Middle frontal gyrus (tissue), 1 donor: ENCODE measurements around the gene SAMD8.
"Not testable (repeated sequence)": the region's sequence is repeated elsewhere in the genome, so short reads cannot be mapped to it uniquely, and the experiment has no call there.

Experiments used
- DNase-seq: peaks from one replicate; pipeline ENCODE4 v3.0.0-alpha.2; 2015; ENCODE audit warnings: low spot score; ENCODE audit errors: extremely low spot score

SAMD8 gene

DNA sequence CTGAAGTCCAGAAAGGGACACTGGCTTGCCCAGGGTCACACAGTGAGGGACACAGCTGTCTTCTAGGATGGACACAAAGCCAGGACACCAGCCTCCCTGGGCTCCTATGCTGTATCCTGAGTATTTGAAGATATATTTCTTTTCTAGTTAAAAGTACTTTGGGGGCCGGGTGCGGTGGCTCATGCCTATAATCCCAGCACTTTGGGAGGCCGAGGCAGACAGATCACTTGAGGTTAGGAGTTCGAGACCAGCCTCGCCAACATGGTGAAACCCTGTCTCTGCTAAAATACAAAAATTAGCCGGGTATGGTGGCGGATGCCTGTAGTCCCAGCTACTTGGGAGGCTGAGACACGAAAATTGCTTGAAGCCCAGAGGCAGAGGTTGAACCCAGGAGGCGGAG, 4.6 kb upstream of the SAMD8 start:
- not testable (repeated sequence) for DNase-seq

DNA sequence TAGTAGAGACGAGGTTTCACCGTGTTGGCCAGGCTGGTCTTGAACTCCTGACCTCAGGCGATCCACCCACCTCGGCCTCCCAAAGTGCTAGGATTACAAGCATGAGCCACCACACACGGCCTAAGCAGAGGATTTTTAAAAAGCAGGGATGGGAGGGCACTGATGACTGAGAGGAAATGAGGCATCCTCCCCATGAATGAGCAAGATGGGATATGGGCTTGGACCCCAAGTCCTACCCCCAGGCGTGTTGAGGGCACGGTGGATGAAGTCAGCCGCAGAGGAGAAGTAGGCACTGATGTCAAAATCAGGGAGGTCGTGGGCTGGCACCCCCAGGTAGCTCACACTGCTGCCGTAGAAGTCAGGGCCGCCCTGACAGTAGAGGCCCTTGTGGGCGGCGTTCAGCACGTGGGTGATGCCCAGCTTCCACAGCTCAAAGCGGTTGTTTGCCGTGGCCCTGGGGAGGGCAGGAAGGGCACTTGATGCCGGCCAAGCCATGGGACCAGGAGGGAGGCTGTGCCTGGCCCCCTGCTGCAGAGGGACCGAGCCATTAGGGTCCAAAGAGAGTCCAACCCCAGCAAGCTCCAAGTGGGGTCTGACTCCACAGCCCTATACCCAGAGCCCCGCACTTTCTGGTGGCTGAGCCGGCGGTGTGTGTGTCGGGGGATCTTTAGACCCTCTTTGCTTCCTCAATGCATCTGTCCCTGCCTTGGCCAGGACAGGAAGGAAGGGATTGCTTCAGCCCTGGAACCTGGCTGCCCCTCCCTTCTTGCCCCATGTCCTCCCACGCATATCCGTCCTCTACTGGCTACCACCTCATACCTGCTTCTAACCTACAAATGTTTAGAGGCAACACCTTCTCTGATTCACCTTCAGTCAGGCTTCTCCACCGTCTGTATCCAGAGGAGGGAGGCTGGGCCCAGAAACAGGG, 3.4 kb upstream of the SAMD8 start:
- no peak for DNase-seq

DNA sequence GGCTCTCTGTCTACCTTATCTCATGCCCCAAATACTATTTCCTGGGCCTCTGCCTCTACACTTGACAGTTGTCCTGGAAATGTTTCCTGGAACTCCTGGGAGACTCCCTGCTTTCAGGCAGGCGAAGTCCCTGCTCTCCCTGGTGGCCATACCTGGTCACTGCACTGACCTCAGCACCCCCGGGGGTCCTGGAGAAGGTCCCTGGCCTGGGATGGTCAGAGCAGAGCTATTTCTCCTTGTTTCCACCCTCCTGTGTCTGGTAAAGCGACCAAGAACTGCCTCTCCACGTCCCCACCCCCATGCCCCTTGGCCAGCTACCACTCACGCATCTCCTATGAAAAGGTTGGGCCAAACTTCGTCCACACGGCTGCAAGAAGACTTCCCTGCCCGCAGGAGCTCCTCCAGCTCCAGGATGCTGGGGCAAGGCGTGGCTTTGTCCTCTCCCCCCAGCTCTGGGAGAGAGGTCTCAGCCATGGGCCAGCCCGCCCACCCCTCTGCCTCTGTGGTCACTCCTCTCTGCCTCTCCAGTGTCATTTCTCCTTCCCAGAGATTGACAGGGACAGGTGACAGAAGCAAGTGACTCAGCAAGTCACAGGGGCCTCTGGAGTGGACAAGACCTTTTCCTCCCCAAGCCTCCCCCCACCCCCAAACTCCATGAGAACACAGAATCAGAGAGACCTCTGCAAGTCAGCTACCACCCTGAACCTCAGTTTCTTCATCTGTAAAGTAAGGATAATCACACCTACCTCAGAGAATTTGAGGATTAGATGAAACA, 2.6 kb upstream of the SAMD8 start:
- no peak for DNase-seq

- no peak for DNase-seq
Measured at GRCh38 chr10:75109459-75109778, 2.0 kb upstream of the SAMD8 start.

DNA sequence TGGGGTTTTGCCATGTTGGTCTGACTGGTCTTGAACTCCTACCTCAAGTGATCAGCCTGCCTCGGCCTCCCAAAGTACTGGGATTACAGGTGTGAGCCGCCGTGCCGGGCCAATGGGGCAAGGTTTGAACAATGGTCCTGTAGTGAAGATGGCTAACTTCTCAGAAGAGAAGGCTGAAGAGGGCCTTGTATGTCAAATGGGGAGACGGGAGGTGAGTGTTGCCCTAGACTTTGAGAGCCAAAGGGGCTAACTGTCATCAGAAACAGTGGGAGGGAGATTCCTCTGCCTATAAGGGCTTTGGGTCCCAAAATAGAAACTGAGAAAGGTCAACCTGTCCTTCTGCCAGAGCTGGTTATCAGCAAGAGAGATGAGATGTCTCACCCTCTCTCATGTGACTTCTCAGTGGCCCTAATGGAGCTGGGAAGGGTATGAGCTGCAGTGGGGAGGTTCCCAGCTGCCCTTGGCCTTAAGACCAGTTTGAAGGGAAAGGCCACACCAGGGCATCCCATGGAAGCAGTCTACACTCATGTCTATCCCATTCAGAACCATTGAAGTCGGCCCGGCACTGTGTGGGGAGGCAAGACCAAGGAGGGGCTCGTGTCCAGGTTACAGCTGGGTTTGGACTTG, 1.3 kb upstream of the SAMD8 start:
- no peak for DNase-seq

DNA sequence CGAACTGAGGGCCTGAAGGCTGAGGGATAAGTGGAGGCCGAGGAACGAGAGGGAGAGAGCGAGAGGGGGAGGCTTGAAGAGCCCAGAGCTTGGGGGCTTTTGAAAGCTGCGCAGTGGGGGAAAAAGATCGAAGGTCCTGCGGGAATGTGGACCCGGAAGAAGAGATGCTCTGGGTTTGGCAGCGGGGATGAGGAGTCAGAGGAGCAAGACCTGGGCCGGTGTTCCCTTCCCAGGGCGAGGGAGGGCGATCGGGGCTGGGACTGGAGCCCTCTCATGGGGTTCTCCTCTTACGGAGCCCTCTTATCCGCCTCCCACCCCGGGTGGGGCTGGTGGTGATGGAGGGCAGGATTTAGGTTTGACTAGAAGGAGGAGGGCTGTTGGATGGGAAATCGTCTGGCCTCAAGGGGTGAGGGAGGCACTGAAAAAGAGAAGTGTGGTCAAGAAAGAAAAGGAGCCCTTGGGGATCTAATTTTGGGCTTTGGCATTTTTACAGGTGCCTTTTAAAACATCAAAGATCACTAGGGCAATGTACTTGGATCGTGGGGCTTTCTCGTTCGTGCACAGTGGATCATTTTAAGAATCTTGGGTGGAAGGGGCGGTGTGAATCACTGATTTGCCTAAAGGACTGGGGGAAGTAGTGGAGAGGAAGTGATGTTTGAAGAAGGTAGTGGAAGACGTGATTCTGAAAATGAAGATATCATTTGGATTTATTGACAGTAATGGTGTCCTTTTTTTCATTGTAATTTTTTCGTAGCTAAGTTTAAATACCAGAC, 637 bp downstream of the SAMD8 start:
- DNase-seq = no peak

- DNase-seq = no peak
Measured at GRCh38 chr10:75115137-75115536, 3.7 kb downstream of the SAMD8 start.

DNA sequence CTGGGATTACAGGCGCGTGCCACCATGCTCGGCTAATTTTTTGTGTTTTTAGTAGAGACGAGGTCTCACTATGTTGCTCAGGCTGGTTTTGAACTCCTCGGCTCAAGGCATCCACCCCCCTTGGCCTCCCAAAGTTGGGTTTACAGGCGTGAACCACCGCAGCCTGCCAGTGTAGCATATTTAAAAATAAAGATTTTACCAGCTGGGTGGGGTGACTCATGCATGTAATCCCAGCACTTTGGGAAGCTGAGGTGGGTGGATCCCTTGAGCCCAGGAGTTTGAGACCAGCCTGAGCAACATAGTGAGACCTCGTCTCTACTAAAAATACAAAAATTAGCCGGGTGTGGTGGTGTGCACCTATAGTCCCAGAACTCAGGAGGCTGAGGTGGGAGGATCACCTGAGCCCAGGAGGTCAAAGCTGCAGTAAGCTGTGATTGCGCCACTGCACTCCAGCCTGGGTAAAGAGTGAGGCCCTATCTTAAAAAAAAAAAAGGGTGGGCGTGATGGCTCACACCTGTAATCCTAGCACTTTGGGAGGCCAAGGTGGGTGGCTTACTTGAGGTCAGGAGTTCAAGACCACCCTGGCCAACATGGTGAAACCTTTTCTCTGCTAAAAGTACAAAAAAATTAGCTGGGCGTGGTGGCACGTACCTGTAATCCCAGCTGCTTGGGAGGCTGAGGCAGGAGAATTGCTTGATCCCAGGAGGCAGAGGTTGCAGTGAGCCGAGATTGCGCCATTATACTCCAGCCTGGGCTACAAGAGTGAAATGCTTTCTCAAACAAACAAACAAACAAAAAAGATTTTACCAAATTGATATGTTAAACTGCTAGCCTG, 5.7 kb downstream of the SAMD8 start:
- not testable (repeated sequence) for DNase-seq

- DNase-seq = peak; percentile 48
Measured at GRCh38 chr10:75117995-75118394, 6.5 kb downstream of the SAMD8 start.

- not testable (repeated sequence) for DNase-seq
Measured at GRCh38 chr10:75119444-75120066, 8.1 kb downstream of the SAMD8 start.

DNA sequence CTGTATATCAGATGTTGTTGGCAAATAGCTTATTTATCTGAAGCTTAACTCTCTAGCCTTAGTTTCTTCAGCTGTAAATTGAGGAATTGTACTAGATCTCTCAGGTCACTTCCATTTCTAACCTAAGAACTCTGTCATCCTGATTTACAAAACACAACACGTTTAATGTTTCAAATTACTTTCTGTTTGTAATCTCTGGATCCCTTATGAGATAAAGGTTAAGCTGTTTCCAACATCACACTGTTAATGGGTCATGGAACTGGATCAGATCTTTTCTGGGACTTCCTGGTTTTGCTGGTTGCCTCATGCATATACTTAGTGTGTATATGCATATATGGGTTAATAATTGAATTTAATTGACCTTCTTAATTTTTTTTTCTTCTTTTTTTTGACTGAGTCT, 9.9 kb downstream of the SAMD8 start:
- no peak for DNase-seq

DNA sequence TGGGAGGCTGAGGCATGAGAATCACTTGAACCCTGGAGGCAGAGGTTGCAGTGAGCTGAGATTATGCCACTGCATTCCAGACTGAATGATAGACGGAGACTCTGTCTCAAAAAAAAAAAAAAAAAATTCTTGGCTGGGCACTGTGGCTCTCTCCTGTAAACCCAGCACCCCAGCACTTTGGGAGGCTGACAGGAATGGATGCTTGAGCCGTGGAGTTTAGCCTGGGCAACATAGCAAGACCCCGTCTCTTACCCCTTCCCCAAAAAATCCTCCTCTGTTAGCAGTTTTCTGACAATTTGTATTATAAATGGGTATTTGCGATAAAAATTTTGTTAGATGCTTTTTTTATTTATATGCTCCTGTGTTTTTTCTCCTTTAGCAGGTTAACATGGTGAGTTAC, 11.0 kb downstream of the SAMD8 start:
- DNase-seq = no peak

DNA sequence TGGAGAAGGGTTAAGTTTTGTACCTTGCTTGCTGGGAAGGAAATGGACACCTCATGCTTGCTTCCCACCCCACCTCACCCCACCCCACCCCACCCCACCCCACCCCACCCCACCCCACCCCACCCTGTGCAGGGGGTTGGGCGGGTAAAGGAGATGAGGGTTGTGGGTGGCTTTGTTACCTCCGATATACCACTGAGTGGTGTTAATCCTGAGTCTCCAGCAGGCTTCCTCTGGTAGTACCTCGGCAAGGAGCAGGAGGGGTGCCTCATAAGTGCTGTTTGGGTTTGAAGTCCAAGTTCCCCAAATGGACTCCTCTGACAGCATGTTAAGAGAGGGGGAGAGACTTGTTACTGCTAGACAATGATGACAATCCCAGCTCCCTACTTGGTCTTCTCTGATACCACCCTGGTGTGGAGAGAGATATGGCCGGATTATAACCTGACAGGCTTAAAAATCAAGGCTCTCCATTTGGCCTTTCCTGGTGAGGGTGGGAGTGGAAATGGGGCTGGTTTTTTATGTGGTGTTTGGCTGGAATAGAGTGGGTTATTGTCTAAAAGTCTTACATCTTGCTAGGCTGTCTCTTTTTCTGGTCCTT, 11.7 kb downstream of the SAMD8 start:
- DNase-seq = no peak

- no peak for DNase-seq
Measured at GRCh38 chr10:75126277-75126676, 14.8 kb downstream of the SAMD8 start.

- no peak for DNase-seq
Measured at GRCh38 chr10:75127471-75127870, 16.0 kb downstream of the SAMD8 start.

DNA sequence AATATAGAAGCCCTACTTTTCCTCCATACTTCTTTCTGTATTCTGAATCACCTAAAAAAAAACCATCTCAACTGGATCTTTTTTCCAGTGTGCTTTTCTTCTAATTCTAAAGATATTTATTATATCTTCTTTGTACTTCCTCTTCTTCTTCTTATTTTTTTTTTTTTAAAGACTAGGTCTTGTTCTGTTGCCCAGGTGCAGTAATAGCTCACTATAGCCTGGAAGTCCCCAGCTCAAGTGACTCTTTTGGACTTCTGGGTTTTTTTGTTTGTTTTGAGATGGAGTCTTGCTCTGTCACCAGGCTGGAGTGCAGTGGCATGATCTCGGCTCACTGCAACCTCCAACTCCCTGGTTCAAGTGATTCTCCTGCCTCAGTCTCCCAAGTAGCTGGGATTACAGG, 17.5 kb downstream of the SAMD8 start:
- DNase-seq = not testable (repeated sequence)

GRCh38 chr10:75129537-75129936, 18.1 kb downstream of the SAMD8 start:
- DNase-seq = no peak

GRCh38 chr10:75133701-75134100, 22.2 kb downstream of the SAMD8 start:
- not testable (repeated sequence) for DNase-seq

GRCh38 chr10:75136346-75136745, 24.9 kb downstream of the SAMD8 start:
- DNase-seq = no peak
